GM23338 (cell line): ENCODE data around the gene MGRN1. TPM values are rescaled to one million over a fixed set of nuclear protein-coding genes. Genes with fewer than 3 reads are reported as not detected.
"Not testable (repeated sequence)": the region's sequence is repeated elsewhere in the genome, so short reads cannot be mapped to it uniquely, and the experiment has no call there.

ENCODE experiments used
- ATAC-seq: fragments of 200-7000 bp; cut with Tn5 transposase; 3 replicates; pipeline ENCODE4 v1.9.1; 2020
- DNase-seq: peaks from one replicate; pipeline ENCODE4 v3.0.0-alpha.2; 2015; ENCODE audit warnings: low spot score
- H2AFZ ChIP-seq: fragments of 200-600 bp; sonication (generic); 2 replicates; pipeline ENCODE4 v1.8.0; 2016; ENCODE audit warnings: antibody characterized with exemption, mild to moderate bottlenecking, moderate library complexity
- H3F3A ChIP-seq: fragments of 200-600 bp; sonication (generic); replicated peaks from 2 replicates; pipeline ENCODE4 v1.8.0; 2017; ENCODE audit warnings: antibody characterized with exemption, mixed run types, low read depth
- H3K27ac ChIP-seq: fragments of 200-600 bp; sonication (generic); 2 replicates; pipeline ENCODE4 v1.6.1; 2016; ENCODE audit warnings: low read depth
- H3K27me3 ChIP-seq: fragments of 200-600 bp; sonication (generic); 2 replicates; pipeline ENCODE4 v1.8.0; 2016; ENCODE audit warnings: mild to moderate bottlenecking, mixed run types, moderate library complexity; ENCODE audit not compliant: insufficient read depth
- H3K36me3 ChIP-seq: fragments of 200-600 bp; sonication (generic); 2 replicates; pipeline ENCODE4 v1.8.0; 2016; ENCODE audit warnings: mild to moderate bottlenecking; ENCODE audit not compliant: insufficient read depth
- H3K4me1 ChIP-seq: fragments of 200-600 bp; sonication (generic); 2 replicates; pipeline ENCODE4 v1.8.0; 2016; ENCODE audit warnings: mild to moderate bottlenecking, moderate library complexity; ENCODE audit not compliant: insufficient read depth
- H3K4me2 ChIP-seq: fragments of 200-600 bp; sonication (generic); 2 replicates; pipeline ENCODE4 v1.7.1; 2017; ENCODE audit warnings: mixed run types
- H3K4me3 ChIP-seq: fragments of 200-600 bp; sonication (generic); 2 replicates; pipeline ENCODE4 v1.6.1; 2016; ENCODE audit warnings: mixed run types
- H3K79me2 ChIP-seq: fragments of 200-600 bp; sonication (generic); replicated peaks from 2 replicates; pipeline ENCODE4 v1.8.0; 2017; ENCODE audit warnings: mild to moderate bottlenecking; ENCODE audit not compliant: insufficient read depth
- H3K9me2 ChIP-seq: fragments of 200-600 bp; sonication (generic); 2 replicates; pipeline ENCODE4 v1.8.0; 2017; ENCODE audit not compliant: insufficient read depth
- H4K20me1 ChIP-seq: fragments of 200-600 bp; sonication (generic); replicated peaks from 2 replicates; pipeline ENCODE4 v1.8.0; 2017; ENCODE audit warnings: mild to moderate bottlenecking; ENCODE audit not compliant: insufficient read depth
- H3K27ac Mint-ChIP-seq: 2 replicates; pipeline ENCODE4 v1.8.0; 2020; ENCODE audit warnings: inconsistent platforms, mild to moderate bottlenecking, moderate library complexity, mixed read lengths
- H3K27me3 Mint-ChIP-seq: 3 replicates; pipeline ENCODE4 v1.8.0; 2022; ENCODE audit warnings: low read depth, mild to moderate bottlenecking, moderate library complexity, mixed read lengths, inconsistent platforms; ENCODE audit not compliant: insufficient read depth, poor library complexity
- H3K36me3 Mint-ChIP-seq: 3 replicates; pipeline ENCODE4 v1.8.0; 2021; ENCODE audit warnings: low read depth, mild to moderate bottlenecking, inconsistent platforms, moderate library complexity, mixed read lengths
- H3K4me1 Mint-ChIP-seq: 3 replicates; pipeline ENCODE4 v1.8.0; 2020; ENCODE audit warnings: mild to moderate bottlenecking, inconsistent platforms, mixed read lengths
- H3K4me3 Mint-ChIP-seq: 3 replicates; pipeline ENCODE4 v1.8.0; 2021; ENCODE audit warnings: moderate library complexity, mild to moderate bottlenecking, inconsistent platforms, mixed read lengths
- H3K9me3 Mint-ChIP-seq: 3 replicates; pipeline ENCODE4 v1.8.0; 2020; ENCODE audit warnings: moderate library complexity, mild to moderate bottlenecking, inconsistent platforms, mixed read lengths
- CREB1 ChIP-seq: fragments of 250-450 bp; sonication (Bioruptor Pico); IDR thresholded peaks from 2 replicates; pipeline ENCODE4 v1.5.0; 2020; ENCODE audit warnings: low read depth, mild to moderate bottlenecking, moderate library complexity
- EZH2 ChIP-seq: fragments of 200-600 bp; sonication (generic); IDR thresholded peaks from one replicate; pipeline ENCODE4 v1.8.0; 2017; ENCODE audit warnings: antibody characterized with exemption, mild to moderate bottlenecking, low read depth; ENCODE audit not compliant: unreplicated experiment
- polyA plus RNA-seq: library from polyadenylated mRNA; unstranded; fragments of >200 nt; fragmentation: Nextera tagmentation; extraction: Ambion mirVana; gene quantifications from 2 replicates; pipeline ENCODE4 v1.2.1, GENCODE V29; 2016
- total RNA-seq: library from RNA; depleted of rRNA; stranded (reverse); fragments of >200 nt; shearing (Covaris generic); gene quantifications from 2 replicates; pipeline ENCODE4 v1.2.3, GENCODE V29; 2014
- TF ChIP-seq, protein P1 (sequence below), 2 experiments: fragments of 200-600 bp in 1 of 2; sonication (generic) in 1 of 2; conservative IDR thresholded peaks; 2 replicates each; pipeline versions ENCODE4 v1.5.1 to v1.6.1; 2016 to 2017; ENCODE audit warnings: antibody characterized with exemption in 2 of 2, low read depth in 2 of 2, mild to moderate bottlenecking in 2 of 2, moderate library complexity in 1 of 2

Gene MGRN1
- total and polyA plus RNA-seq, 2 experiments from 2014 or later = 13.1 to 71.8 TPM

DNA sequence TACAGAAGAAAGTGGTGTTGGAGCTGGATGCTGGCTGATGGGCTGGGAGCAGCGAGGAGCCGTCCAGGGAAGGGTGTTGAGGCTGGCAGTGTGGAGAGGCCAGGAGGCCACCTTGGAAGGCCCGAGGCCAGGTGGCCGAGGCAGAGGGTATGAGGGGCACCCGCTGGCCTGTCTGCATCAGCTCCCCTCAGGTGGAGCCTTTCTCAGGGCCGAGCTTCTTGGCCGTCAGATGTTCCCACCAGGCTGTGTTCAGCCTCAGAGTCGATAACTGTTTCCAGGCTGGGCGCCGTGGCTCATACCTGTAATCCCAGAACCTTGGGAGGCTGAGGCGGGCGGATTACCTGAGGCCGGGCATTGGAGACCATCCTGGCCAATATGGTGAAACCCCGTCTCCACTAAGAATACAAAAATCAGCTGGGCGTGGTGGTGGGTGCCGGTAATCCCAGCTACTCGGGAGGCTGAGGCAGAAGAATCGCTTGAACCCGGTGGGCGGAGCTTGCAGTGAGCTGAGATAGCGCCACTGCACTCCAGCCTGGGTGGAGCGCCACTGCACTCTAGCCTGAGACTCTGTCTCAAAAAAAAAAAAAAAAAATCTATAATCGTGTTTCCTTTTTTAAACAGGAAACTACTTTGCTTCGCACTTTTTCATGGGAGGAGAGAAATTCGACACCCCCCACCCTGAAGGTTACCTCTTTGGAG lies 25.3 kb downstream of the MGRN1 start:
- Histone ChIP-seq H3K36me3 (no peaks in the 10 kb centered on the region), H3F3A (no peaks in the 10 kb centered on the region), H2AFZ (no peak overlapping the region), H3K27me3 (no peaks in the 10 kb centered on the region), H3K27ac (no peak overlapping the region), H3K4me1 (no peaks in the 10 kb centered on the region), H3K4me2 (no peak overlapping the region), H4K20me1 (peaks cover 9% of the 10 kb centered on the region), H3K79me2 (peaks cover 19% of the 10 kb centered on the region), H3K4me3 (no peak overlapping the region), H3K9me2 (no peaks in the 10 kb centered on the region)
- Mint-ChIP-seq H3K27ac (no peak overlapping the region; the same call in 1 of the 2 replicates), H3K4me3 (no peak overlapping the region; the same call in 2 of the 3 replicates), H3K27me3 (peaks cover 6% of the 10 kb centered on the region), H3K36me3 (peaks cover 33% of the 10 kb centered on the region), H3K4me1 (no peaks in the 10 kb centered on the region), H3K9me3 (peaks cover 4% of the 10 kb centered on the region; the same call in 2 of the 3 replicates)
- TF ChIP-seq EZH2 = no peak
- TF ChIP-seq, protein P1, sequence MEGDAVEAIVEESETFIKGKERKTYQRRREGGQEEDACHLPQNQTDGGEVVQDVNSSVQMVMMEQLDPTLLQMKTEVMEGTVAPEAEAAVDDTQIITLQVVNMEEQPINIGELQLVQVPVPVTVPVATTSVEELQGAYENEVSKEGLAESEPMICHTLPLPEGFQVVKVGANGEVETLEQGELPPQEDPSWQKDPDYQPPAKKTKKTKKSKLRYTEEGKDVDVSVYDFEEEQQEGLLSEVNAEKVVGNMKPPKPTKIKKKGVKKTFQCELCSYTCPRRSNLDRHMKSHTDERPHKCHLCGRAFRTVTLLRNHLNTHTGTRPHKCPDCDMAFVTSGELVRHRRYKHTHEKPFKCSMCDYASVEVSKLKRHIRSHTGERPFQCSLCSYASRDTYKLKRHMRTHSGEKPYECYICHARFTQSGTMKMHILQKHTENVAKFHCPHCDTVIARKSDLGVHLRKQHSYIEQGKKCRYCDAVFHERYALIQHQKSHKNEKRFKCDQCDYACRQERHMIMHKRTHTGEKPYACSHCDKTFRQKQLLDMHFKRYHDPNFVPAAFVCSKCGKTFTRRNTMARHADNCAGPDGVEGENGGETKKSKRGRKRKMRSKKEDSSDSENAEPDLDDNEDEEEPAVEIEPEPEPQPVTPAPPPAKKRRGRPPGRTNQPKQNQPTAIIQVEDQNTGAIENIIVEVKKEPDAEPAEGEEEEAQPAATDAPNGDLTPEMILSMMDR (conservative IDR thresholded peaks at IDR 0.05; ENCODE audit: low read depth in 2 of 2) = no peak
- ATAC-seq (no peak), DNase-seq (no peak)

DNA sequence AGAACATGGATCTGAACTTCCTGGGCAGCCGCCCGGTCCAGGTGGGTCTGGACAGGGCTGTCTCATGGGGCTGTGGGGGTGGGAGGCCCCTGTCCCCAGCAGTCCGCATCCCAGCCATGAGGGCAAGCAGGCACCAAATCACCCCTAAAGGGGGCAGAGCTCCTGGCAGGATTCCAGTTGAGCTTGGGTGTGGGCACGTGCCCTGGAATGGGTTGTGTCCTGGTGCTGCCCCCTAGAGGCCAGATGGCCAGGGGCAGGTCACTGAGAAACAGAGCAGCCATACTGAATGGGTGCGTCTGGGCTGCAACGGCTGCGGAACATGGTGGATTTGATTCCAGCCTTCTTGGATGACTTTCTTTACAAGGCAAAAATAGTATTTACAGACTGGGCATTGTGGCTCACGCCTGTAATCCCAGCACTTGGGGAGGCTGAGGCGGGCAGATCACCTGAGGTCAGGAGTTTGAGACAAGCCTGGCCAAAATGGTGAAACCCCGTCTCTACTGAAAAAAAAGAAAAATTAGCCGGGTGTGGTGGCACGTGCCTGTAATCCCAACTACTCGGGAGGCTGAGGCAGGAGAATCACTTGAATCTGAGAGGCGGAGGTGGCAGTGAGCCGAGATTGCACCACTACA lies 25.9 kb downstream of the MGRN1 start:
- peaks cover 34% of the 10 kb centered on the region for H3K36me3 Mint-ChIP-seq
- H3K27ac Mint-ChIP-seq = peak overlapping the region; percentile 77; the same call in 1 of the 2 replicates

More for the DNA sequence above, 25.9 kb downstream of the MGRN1 start:
- H3K4me3 Mint-ChIP-seq, H3K4me1 Mint-ChIP-seq, H3F3A ChIP-seq, H3K4me1 ChIP-seq, H3K9me3 Mint-ChIP-seq, H3K27me3 Mint-ChIP-seq, H3K27me3 ChIP-seq, H4K20me1 ChIP-seq, H3K9me2 ChIP-seq, H2AFZ ChIP-seq, H3K36me3 ChIP-seq, H3K4me3 ChIP-seq, H3K27ac ChIP-seq, H3K4me2 ChIP-seq: not testable (repeated sequence)
- DNase-seq = peak; percentile 93
- peaks cover 12% of the 10 kb centered on the region for H3K79me2 ChIP-seq
- ATAC-seq = peak; percentile 96
- TF ChIP-seq, protein P1 (conservative IDR thresholded peaks at IDR 0.05; ENCODE audit: low read depth in 2 of 2) = peak; percentile 96 to 98
- TF ChIP-seq CREB1 (CRISPR knock-in tag) = 0 out of 2 replicates have a peak, but pooled peaks have one; percentile 14
